ENCODE data around the gene SRGAP3. TPM values are rescaled to one million over a fixed set of nuclear protein-coding genes. Genes with fewer than 3 reads are reported as not detected.

The SRGAP3 gene
- total RNA-seq, 1 experiment from 2014 or later, result 17.9 TPM

GRCh38 chr3:9193633-9194195, 55.7 kb downstream of the SRGAP3 start:
- CTCF ChIA-PET, result interaction anchor here (2.0 kb wide), 1 partner anchor 82 kb away, joined by 5 read pairs; no protein-coding TSS in a partner anchor
- H3K27me3 Mint-ChIP-seq (ENCODE audit: low read depth), result no peaks in the 10 kb centered on the region
- no peak overlapping the region for H3K4me3 Mint-ChIP-seq
- TF ChIP-seq E2F4 (CRISPR knock-in tag; IDR thresholded peaks at IDR 0.05; ENCODE audit: borderline replicate concordance, low read depth) (no peak), ZNF423 (CRISPR knock-in tag; IDR thresholded peaks at IDR 0.05) (no peak), MAX (CRISPR knock-in tag; IDR thresholded peaks at IDR 0.05) (no peak), NR3C1 (CRISPR knock-in tag; conservative IDR thresholded peaks at IDR 0.05; ENCODE audit: low read depth) (no peak), ZNF281 (CRISPR knock-in tag; IDR thresholded peaks at IDR 0.05) (no peak), ZNF263 (CRISPR knock-in tag; IDR thresholded peaks at IDR 0.05; ENCODE audit: low read depth) (no peak), PRRX2 (CRISPR knock-in tag; IDR thresholded peaks at IDR 0.05) (no peak), FOXP1 (CRISPR knock-in tag; IDR thresholded peaks at IDR 0.05; ENCODE audit: borderline replicate concordance) (no peak), ZNF671 (CRISPR knock-in tag; IDR thresholded peaks at IDR 0.05) (no peak), ZNF121 (CRISPR knock-in tag; IDR thresholded peaks at IDR 0.05) (no peak), RELA (CRISPR knock-in tag; IDR thresholded peaks at IDR 0.05; ENCODE audit: borderline replicate concordance) (no peak), USF2 (CRISPR knock-in tag; IDR thresholded peaks at IDR 0.05) (no peak), ZNF532 (CRISPR knock-in tag; IDR thresholded peaks at IDR 0.05; ENCODE audit: borderline replicate concordance) (no peak), ETV6 (CRISPR knock-in tag; IDR thresholded peaks at IDR 0.05) (no peak), ARID4B (CRISPR knock-in tag; IDR thresholded peaks at IDR 0.05; ENCODE audit: borderline replicate concordance) (no peak), JUN (CRISPR knock-in tag; IDR thresholded peaks at IDR 0.05) (no peak)
- no peaks in the 10 kb centered on the region for H3K36me3 Mint-ChIP-seq
- no peak overlapping the region; the same call in 1 of the 2 replicates for H3K27ac Mint-ChIP-seq
- ATAC-seq, result no peak
- POLR2A ChIA-PET, result no interaction called here
- peaks cover 45% of the 10 kb centered on the region for H3K4me1 Mint-ChIP-seq
- no peak for DNase-seq (ENCODE audit: low spot score)
- H3K9me3 Mint-ChIP-seq, result no peaks in the 10 kb centered on the region

Data from WTC11 (cell line).